Esophagus muscularis mucosa (tissue), 3 donors: ENCODE data around the gene PHF5A.

Experiments used
- POLR2A ChIP-seq: fragments of 450-650 bp; IDR thresholded peaks from one replicate; pipeline ENCODE4 v1.6.1; 2017; ENCODE audit warnings: antibody characterized with exemption, moderate library complexity, mild to moderate bottlenecking, low read depth
- POLR2AphosphoS5 ChIP-seq, 2 donors: sonication (generic); formaldehyde crosslinking; IDR thresholded peaks; one replicate each; pipeline ENCODE4 v1.6.1; 2017; ENCODE audit warnings: antibody characterized with exemption in 2 of 2
- TF ChIP-seq, protein P1 (sequence below), 3 experiments: fragments of 200-600 bp in 2 of 3; fragments of 450-650 bp in 1 of 3; sonication (generic) in 2 of 3; IDR thresholded peaks; one replicate each; pipeline ENCODE4 v1.5.1; 2017 to 2019; ENCODE audit warnings: antibody characterized with exemption in 3 of 3, mild to moderate bottlenecking in 2 of 3, moderate library complexity in 1 of 3

- TF ChIP-seq POLR2AphosphoS5 (IDR thresholded peaks at IDR 0.05) (peak; percentile 100), POLR2A (peak; percentile 99)
- TF ChIP-seq, protein P1, sequence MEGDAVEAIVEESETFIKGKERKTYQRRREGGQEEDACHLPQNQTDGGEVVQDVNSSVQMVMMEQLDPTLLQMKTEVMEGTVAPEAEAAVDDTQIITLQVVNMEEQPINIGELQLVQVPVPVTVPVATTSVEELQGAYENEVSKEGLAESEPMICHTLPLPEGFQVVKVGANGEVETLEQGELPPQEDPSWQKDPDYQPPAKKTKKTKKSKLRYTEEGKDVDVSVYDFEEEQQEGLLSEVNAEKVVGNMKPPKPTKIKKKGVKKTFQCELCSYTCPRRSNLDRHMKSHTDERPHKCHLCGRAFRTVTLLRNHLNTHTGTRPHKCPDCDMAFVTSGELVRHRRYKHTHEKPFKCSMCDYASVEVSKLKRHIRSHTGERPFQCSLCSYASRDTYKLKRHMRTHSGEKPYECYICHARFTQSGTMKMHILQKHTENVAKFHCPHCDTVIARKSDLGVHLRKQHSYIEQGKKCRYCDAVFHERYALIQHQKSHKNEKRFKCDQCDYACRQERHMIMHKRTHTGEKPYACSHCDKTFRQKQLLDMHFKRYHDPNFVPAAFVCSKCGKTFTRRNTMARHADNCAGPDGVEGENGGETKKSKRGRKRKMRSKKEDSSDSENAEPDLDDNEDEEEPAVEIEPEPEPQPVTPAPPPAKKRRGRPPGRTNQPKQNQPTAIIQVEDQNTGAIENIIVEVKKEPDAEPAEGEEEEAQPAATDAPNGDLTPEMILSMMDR (IDR thresholded peaks at IDR 0.05) = no peak
Measured at GRCh38 chr22:41446639-41447434, 21.7 kb downstream of the PHF5A start, which contains the start of gene TOB2.
